Subcutaneous abdominal adipose tissue (tissue), 5 donors: ENCODE data around the gene BCL6B.

Source experiments
- H3K27ac ChIP-seq: one replicate; pipeline ENCODE4 v1.7.0; 2013; ENCODE audit warnings: low read depth, mild to moderate bottlenecking, inconsistent platforms, low read length, moderate library complexity
- H3K27me3 ChIP-seq, 5 donors: one replicate each; pipeline ENCODE4 v1.7.0; 2013; ENCODE audit warnings: low read length in 5 of 5, inconsistent platforms in 1 of 5; ENCODE audit not compliant: control insufficient read depth in 5 of 5, insufficient read depth in 4 of 5
- H3K36me3 ChIP-seq, 5 donors: one replicate each; pipeline ENCODE4 v1.7.0; 2013; ENCODE audit warnings: low read length in 5 of 5; ENCODE audit not compliant: control insufficient read depth in 5 of 5, insufficient read depth in 5 of 5
- H3K4me1 ChIP-seq, 5 donors: one replicate each; pipeline ENCODE4 v1.7.0; 2013; ENCODE audit warnings: low read length in 5 of 5, mild to moderate bottlenecking in 3 of 5, moderate library complexity in 1 of 5; ENCODE audit not compliant: control insufficient read depth in 5 of 5, insufficient read depth in 5 of 5
- H3K4me3 ChIP-seq, 5 donors: one replicate each; pipeline ENCODE4 v1.7.0; 2013; ENCODE audit warnings: low read length in 5 of 5, low read depth in 1 of 5
- H3K9ac ChIP-seq, 5 donors: one replicate each; pipeline ENCODE4 v1.7.0; 2013; ENCODE audit warnings: low read length in 5 of 5, mild to moderate bottlenecking in 4 of 5, moderate library complexity in 3 of 5
- H3K9me3 ChIP-seq, 5 donors: one replicate each; pipeline ENCODE4 v1.7.0; 2013; ENCODE audit warnings: low read length in 5 of 5; ENCODE audit not compliant: control insufficient read depth in 5 of 5
- donor health status: healthy.
- donor health status: healthy.
- donor health status: healthy.
- donor health status: healthy.
- donor health status: healthy.

The BCL6B gene

DNA sequence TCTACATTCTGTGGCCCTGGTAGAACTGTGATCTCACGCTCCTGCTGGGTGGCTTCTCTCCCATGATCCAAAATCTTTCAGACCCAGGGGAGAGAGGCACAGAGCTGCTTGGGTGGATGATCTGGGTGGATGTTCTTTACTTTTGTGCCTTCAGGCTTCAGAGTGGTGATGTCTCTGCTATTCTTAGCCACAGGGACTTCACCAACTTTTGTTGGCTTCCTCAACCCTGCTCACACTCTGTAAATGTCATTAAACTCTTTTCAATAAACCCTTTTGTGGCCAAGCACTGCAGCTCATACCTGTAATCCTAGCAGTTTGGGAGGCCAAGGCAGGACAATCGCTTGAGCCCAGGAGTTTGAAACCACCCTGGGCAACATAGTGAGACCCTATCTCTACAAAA, 49.6 kb downstream of the BCL6B start:
- no peaks in the 10 kb centered on the region for H3K36me3 ChIP-seq

GRCh38 chr17:7074931-7075330, 52.1 kb downstream of the BCL6B start:
- H3K9ac ChIP-seq, result no peak overlapping the region
- H3K27ac ChIP-seq, result no peak overlapping the region
- peaks cover 0 to 11% (median 2%) of the 10 kb centered on the region in 5 donors for H3K4me1 ChIP-seq
- H3K36me3 ChIP-seq, result no peaks in the 10 kb centered on the region
- H3K4me3 ChIP-seq, result no peak overlapping the region
- H3K27me3 ChIP-seq, result peaks cover 0 to 8% (median 0%) of the 10 kb centered on the region in 5 donors
- no peaks in the 10 kb centered on the region for H3K9me3 ChIP-seq

More for the DNA sequence above, 49.6 kb downstream of the BCL6B start:
- no peak overlapping the region for H3K4me3 ChIP-seq
- no peaks in the 10 kb centered on the region for H3K4me1 ChIP-seq
- H3K9ac ChIP-seq, result no peak overlapping the region
- H3K9me3 ChIP-seq, result peaks cover 2 to 15% (median 8%) of the 10 kb centered on the region in 5 donors
- peaks cover 0 to 8% (median 0%) of the 10 kb centered on the region in 5 donors for H3K27me3 ChIP-seq
- H3K27ac ChIP-seq, result no peak overlapping the region

DNA sequence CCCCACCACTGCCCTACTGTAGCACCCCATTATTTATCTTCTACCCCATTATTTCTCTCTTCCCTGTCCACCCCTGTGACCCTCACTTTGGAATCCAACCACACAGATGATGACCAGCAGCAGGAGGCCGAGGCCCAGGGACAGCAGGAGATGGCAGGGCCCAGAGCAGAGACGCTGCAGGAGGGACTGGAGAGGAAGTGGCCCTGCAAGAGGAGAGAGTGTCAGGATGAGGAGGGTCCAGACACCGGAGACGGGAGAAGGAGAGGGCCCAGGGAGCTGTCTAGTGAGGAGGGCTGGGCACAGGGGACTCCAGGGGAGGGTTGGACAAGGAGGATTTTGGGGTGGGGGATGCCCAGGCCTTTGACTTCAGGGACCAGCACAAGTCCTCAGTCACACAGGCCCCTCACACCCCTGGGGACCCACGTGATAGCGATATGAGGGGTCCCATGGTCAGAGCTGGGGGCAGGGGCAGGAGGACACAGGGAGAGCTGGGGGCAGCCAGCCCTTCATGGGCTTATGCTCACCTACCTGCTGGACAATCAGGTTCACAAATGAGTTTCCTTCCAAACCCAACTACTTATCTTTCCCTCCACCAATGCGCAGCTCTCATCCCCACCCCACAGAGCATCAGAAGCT, 55.2 kb downstream of the BCL6B start:
- Histone ChIP-seq H3K36me3 (no peaks in the 10 kb centered on the region), H3K4me1 (peaks cover 0 to 27% (median 8%) of the 10 kb centered on the region in 5 donors), H3K4me3 (no peak overlapping the region), H3K27ac (no peak overlapping the region), H3K9me3 (no peaks in the 10 kb centered on the region), H3K27me3 (peaks cover 0 to 8% (median 0%) of the 10 kb centered on the region in 5 donors), H3K9ac (no peak overlapping the region)

GRCh38 chr17:7078711-7079110, 55.9 kb downstream of the BCL6B start:
- no peaks in the 10 kb centered on the region for H3K9me3 ChIP-seq
- H3K27me3 ChIP-seq, result peaks cover 0 to 11% (median 0%) of the 10 kb centered on the region in 5 donors
- H3K27ac ChIP-seq, result no peak overlapping the region
- H3K4me3 ChIP-seq, result peak overlapping the region in 2 of 5 donors; percentile 17 to 32
- peaks cover 1 to 31% (median 10%) of the 10 kb centered on the region in 5 donors for H3K4me1 ChIP-seq
- no peaks in the 10 kb centered on the region for H3K36me3 ChIP-seq
- no peak overlapping the region for H3K9ac ChIP-seq
